ENCODE measurements around the gene CELF2.

The CELF2 gene

GRCh38 chr10:11197878-11198277 lies 180.2 kb downstream of the CELF2 start (continued):
- TF ChIP-seq ATF2 (tag by site-specific recombination; IDR thresholded peaks at IDR 0.05; ENCODE audit: low read depth) (no peak), ZFP3 (tag by site-specific recombination; IDR thresholded peaks at IDR 0.05; ENCODE audit: low read depth) (no peak), ZNF211 (tag by site-specific recombination; IDR thresholded peaks at IDR 0.05; ENCODE audit: low read depth) (no peak), ZIC2 (tag by site-specific recombination; IDR thresholded peaks at IDR 0.05) (0 out of 2 replicates have a peak, but pooled peaks have one; percentile 26)
- TF ChIP-seq, protein P1, sequence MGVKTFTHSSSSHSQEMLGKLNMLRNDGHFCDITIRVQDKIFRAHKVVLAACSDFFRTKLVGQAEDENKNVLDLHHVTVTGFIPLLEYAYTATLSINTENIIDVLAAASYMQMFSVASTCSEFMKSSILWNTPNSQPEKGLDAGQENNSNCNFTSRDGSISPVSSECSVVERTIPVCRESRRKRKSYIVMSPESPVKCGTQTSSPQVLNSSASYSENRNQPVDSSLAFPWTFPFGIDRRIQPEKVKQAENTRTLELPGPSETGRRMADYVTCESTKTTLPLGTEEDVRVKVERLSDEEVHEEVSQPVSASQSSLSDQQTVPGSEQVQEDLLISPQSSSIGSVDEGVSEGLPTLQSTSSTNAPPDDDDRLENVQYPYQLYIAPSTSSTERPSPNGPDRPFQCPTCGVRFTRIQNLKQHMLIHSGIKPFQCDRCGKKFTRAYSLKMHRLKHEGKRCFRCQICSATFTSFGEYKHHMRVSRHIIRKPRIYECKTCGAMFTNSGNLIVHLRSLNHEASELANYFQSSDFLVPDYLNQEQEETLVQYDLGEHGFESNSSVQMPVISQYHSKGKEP (tag by site-specific recombination; IDR thresholded peaks at IDR 0.05), result peak; percentile 66; the same call in 1 of the 2 replicates

DNA sequence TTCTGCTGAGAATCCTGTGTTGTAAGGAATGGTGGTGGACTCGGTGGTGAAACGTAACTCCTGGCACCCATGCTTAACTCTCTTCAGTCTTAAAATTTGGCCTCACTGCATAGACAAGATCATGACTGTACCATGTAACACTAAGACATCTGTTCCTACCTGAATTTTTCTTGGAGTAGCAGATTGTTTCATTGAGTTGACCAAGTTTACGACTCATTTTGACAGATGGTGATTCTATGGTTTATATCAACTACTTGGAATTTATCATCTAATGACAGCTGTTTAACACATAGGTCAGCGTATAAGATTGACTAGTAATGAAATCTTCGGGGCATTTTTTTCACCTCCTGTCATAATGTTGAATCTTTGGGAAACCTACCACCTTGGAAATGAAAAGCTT lies 184.2 kb downstream of the CELF2 start:
- no peak for TF ChIP-seq ZSCAN23 (tag by site-specific recombination; IDR thresholded peaks at IDR 0.05)
- TF ChIP-seq KLF7 (tag by site-specific recombination; IDR thresholded peaks at IDR 0.05; ENCODE audit: borderline replicate concordance), result no peak
- TF ChIP-seq ZNF777 (tag by site-specific recombination; IDR thresholded peaks at IDR 0.05; ENCODE audit: borderline replicate concordance), result no peak
- no peak for TF ChIP-seq ZNF311 (tag by site-specific recombination; IDR thresholded peaks at IDR 0.05; ENCODE audit: borderline replicate concordance)
- TF ChIP-seq ZNF335 (tag by site-specific recombination; conservative IDR thresholded peaks at IDR 0.05), result no peak
- no peak for TF ChIP-seq MZF1 (tag by site-specific recombination; IDR thresholded peaks at IDR 0.05; ENCODE audit: borderline replicate concordance)
- TF ChIP-seq KLF10 (tag by site-specific recombination; IDR thresholded peaks at IDR 0.05), result no peak
- TF ChIP-seq ZSCAN30 (tag by site-specific recombination; IDR thresholded peaks at IDR 0.05), result no peak
- no peak for TF ChIP-seq SETDB1 (IDR thresholded peaks at IDR 0.05; ENCODE audit: insufficient read length, low read length)
- no peak for TF ChIP-seq ZNF501 (tag by site-specific recombination; IDR thresholded peaks at IDR 0.05)
- TF ChIP-seq, protein P2, sequence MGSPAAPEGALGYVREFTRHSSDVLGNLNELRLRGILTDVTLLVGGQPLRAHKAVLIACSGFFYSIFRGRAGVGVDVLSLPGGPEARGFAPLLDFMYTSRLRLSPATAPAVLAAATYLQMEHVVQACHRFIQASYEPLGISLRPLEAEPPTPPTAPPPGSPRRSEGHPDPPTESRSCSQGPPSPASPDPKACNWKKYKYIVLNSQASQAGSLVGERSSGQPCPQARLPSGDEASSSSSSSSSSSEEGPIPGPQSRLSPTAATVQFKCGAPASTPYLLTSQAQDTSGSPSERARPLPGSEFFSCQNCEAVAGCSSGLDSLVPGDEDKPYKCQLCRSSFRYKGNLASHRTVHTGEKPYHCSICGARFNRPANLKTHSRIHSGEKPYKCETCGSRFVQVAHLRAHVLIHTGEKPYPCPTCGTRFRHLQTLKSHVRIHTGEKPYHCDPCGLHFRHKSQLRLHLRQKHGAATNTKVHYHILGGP (tag by site-specific recombination; IDR thresholded peaks at IDR 0.05), result no peak
- TF ChIP-seq ZNF175 (tag by site-specific recombination; IDR thresholded peaks at IDR 0.05), result no peak
- no peak for TF ChIP-seq ZNF558 (tag by site-specific recombination; IDR thresholded peaks at IDR 0.05)
- Histone ChIP-seq H3K4me3 (ENCODE audit: low read depth, low read length) (no peak overlapping the region), H3K36me3 (ENCODE audit: control insufficient read depth in 2 of 2, insufficient read depth in 1 of 2, low read length in 2 of 2) (no peaks in the 10 kb centered on the region), H3K4me1 (ENCODE audit: control insufficient read depth, insufficient read depth, low read length) (peaks cover 13% of the 10 kb centered on the region), H3K9me3 (ENCODE audit: control insufficient read depth, insufficient read depth, low read depth, low read length) (no peaks in the 10 kb centered on the region), H3K27ac (ENCODE audit: extremely low read depth, low read depth, low read length) (no peak overlapping the region)
- ChIA-PET CTCF (interaction anchor here (1.1 kb wide), 1 partner anchor 9 kb away, joined by 4 read pairs; no protein-coding TSS in a partner anchor), POLR2A (no interaction called here)

- Histone ChIP-seq H3K36me3 (ENCODE audit: control insufficient read depth in 2 of 2, insufficient read depth in 1 of 2, low read length in 2 of 2) (no peaks in the 10 kb centered on the region), H3K4me1 (ENCODE audit: control insufficient read depth, insufficient read depth, low read length) (no peaks in the 10 kb centered on the region), H3K9me3 (ENCODE audit: control insufficient read depth, insufficient read depth, low read depth, low read length) (no peaks in the 10 kb centered on the region), H3K4me3 (ENCODE audit: low read depth, low read length) (no peak overlapping the region), H3K27ac (ENCODE audit: extremely low read depth, low read depth, low read length) (no peak overlapping the region)
- POLR2A ChIA-PET, result no interaction called here
- CTCF ChIA-PET, result no interaction called here
- TF ChIP-seq HOXC10 (CRISPR knock-in tag; IDR thresholded peaks at IDR 0.05) (no peak), ZBTB20 (tag by site-specific recombination; IDR thresholded peaks at IDR 0.05) (peak; percentile 34; the same call in 1 of the 2 replicates), TRIM28 (IDR thresholded peaks at IDR 0.05; ENCODE audit: borderline replicate concordance, low read length) (no peak), ZFP41 (tag by site-specific recombination; IDR thresholded peaks at IDR 0.05; ENCODE audit: borderline replicate concordance) (no peak), ZNF510 (tag by site-specific recombination; IDR thresholded peaks at IDR 0.05; ENCODE audit: insufficient replicate concordance) (no peak)
Observed at GRCh38 chr10:11204351-11204942, 186.8 kb downstream of the CELF2 start.
